Kidney tubule cell (primary cell): ENCODE results near the gene ANO10.
"Not testable (repeated sequence)": the region's sequence is repeated elsewhere in the genome, so short reads cannot be mapped to it uniquely, and the experiment has no call there.

Experiments used
- DNase-seq: peaks from one replicate; pipeline ENCODE4 v3.0.0-alpha.2; 2018; ENCODE audit warnings: low spot score

The ANO10 gene

GRCh38 chr3:43580181-43580580 is 41.6 kb downstream of the ANO10 start:
- DNase-seq = no peak

GRCh38 chr3:43573576-43573975 is 48.2 kb downstream of the ANO10 start:
- DNase-seq = no peak

- not testable (repeated sequence) for DNase-seq
Observed at GRCh38 chr3:43565661-43566341, 56.0 kb downstream of the ANO10 start.

- no peak for DNase-seq
Observed at GRCh38 chr3:43559961-43560360, 61.9 kb downstream of the ANO10 start.

GRCh38 chr3:43558171-43558570 is 63.6 kb downstream of the ANO10 start:
- DNase-seq = no peak

GRCh38 chr3:43549626-43550290 is 72.1 kb downstream of the ANO10 start:
- no peak for DNase-seq

- DNase-seq = peak; percentile 62
Observed at GRCh38 chr3:43544277-43544676, 77.5 kb downstream of the ANO10 start.

GRCh38 chr3:43542328-43543043 is 79.3 kb downstream of the ANO10 start:
- DNase-seq = no peak

- DNase-seq = no peak
Observed at GRCh38 chr3:43540624-43541023, 81.2 kb downstream of the ANO10 start.

GRCh38 chr3:43539321-43539720 is 82.5 kb downstream of the ANO10 start:
- no peak for DNase-seq

GRCh38 chr3:43537225-43537624 is 84.6 kb downstream of the ANO10 start:
- no peak for DNase-seq

- DNase-seq = peak; percentile 13
Observed at GRCh38 chr3:43534675-43535074, 87.1 kb downstream of the ANO10 start.

GRCh38 chr3:43533009-43533408 is 88.8 kb downstream of the ANO10 start:
- no peak for DNase-seq

GRCh38 chr3:43531835-43532234 is 90.0 kb downstream of the ANO10 start:
- DNase-seq = peak; percentile 88

- no peak for DNase-seq
Observed at GRCh38 chr3:43528498-43529099, 93.2 kb downstream of the ANO10 start.

- no peak for DNase-seq
Observed at GRCh38 chr3:43526956-43527355, 94.9 kb downstream of the ANO10 start.

GRCh38 chr3:43525941-43526607 is 95.7 kb downstream of the ANO10 start:
- no peak for DNase-seq

- DNase-seq = no peak
Observed at GRCh38 chr3:43525386-43525785, 96.4 kb downstream of the ANO10 start.

- DNase-seq = peak; percentile 70
Observed at GRCh38 chr3:43523454-43524053, 98.3 kb downstream of the ANO10 start.

- DNase-seq = peak; percentile 44
Observed at GRCh38 chr3:43522727-43523362, 99.0 kb downstream of the ANO10 start.

- no peak for DNase-seq
Observed at GRCh38 chr3:43521941-43522340, 99.9 kb downstream of the ANO10 start.
